ENCODE results near the gene IRAG1. TPM values are rescaled to one million over a fixed set of nuclear protein-coding genes. Genes with fewer than 3 reads are reported as not detected.

Gene IRAG1
- total and polyA plus RNA-seq, 2 of the 13 experiments (the other 11 are each of a cell fraction or from before 2014, with no cell fraction given), result 0.13 to 0.20 TPM

GRCh38 chr11:10735481-10736475 lies 42.2 kb upstream of the IRAG1 start (continued):
- TF ChIP-seq PTBP1 (IDR thresholded peaks at IDR 0.05; ENCODE audit: low read depth, low read length, poor library complexity, severe bottlenecking), result no peak
- peak; percentile 50; the same call in 1 of the 2 replicates for TF ChIP-seq FOXO1 (CRISPR knock-in tag; IDR thresholded peaks at IDR 0.05)
- TF ChIP-seq, protein P1, sequence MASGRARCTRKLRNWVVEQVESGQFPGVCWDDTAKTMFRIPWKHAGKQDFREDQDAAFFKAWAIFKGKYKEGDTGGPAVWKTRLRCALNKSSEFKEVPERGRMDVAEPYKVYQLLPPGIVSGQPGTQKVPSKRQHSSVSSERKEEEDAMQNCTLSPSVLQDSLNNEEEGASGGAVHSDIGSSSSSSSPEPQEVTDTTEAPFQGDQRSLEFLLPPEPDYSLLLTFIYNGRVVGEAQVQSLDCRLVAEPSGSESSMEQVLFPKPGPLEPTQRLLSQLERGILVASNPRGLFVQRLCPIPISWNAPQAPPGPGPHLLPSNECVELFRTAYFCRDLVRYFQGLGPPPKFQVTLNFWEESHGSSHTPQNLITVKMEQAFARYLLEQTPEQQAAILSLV (CRISPR knock-in tag; IDR thresholded peaks at IDR 0.05; ENCODE audit: borderline replicate concordance), result peak; percentile 76; the same call in 1 of the 2 replicates
- TF ChIP-seq ZNF746 (CRISPR knock-in tag; IDR thresholded peaks at IDR 0.05), result no peak
- TF ChIP-seq, protein P2, sequence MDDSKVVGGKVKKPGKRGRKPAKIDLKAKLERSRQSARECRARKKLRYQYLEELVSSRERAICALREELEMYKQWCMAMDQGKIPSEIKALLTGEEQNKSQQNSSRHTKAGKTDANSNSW (CRISPR knock-in tag; IDR thresholded peaks at IDR 0.05; ENCODE audit: borderline replicate concordance), result no peak
- TF ChIP-seq, protein P3, sequence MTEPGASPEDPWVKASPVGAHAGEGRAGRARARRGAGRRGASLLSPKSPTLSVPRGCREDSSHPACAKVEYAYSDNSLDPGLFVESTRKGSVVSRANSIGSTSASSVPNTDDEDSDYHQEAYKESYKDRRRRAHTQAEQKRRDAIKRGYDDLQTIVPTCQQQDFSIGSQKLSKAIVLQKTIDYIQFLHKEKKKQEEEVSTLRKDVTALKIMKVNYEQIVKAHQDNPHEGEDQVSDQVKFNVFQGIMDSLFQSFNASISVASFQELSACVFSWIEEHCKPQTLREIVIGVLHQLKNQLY (CRISPR knock-in tag; IDR thresholded peaks at IDR 0.05), result no peak
- TF ChIP-seq MXD1 (CRISPR knock-in tag; IDR thresholded peaks at IDR 0.05), result no peak
- TF ChIP-seq TAF1 (CRISPR knock-in tag; IDR thresholded peaks at IDR 0.05), result no peak
- no peak for TF ChIP-seq HMGA1 (CRISPR knock-in tag; conservative IDR thresholded peaks at IDR 0.05)
- TF ChIP-seq, protein P4, sequence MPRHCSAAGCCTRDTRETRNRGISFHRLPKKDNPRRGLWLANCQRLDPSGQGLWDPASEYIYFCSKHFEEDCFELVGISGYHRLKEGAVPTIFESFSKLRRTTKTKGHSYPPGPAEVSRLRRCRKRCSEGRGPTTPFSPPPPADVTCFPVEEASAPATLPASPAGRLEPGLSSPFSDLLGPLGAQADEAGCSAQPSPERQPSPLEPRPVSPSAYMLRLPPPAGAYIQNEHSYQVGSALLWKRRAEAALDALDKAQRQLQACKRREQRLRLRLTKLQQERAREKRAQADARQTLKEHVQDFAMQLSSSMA (CRISPR knock-in tag; IDR thresholded peaks at IDR 0.05), result no peak
- TF ChIP-seq, protein P5, sequence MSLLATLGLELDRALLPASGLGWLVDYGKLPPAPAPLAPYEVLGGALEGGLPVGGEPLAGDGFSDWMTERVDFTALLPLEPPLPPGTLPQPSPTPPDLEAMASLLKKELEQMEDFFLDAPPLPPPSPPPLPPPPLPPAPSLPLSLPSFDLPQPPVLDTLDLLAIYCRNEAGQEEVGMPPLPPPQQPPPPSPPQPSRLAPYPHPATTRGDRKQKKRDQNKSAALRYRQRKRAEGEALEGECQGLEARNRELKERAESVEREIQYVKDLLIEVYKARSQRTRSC (CRISPR knock-in tag; IDR thresholded peaks at IDR 0.05; ENCODE audit: low read depth), result no peak
- TF ChIP-seq ZNF430 (CRISPR knock-in tag; IDR thresholded peaks at IDR 0.05), result 0 out of 2 replicates have a peak, but pooled peaks have one; percentile 36
- TF ChIP-seq JARID2 (CRISPR knock-in tag; IDR thresholded peaks at IDR 0.05; ENCODE audit: insufficient replicate concordance), result no peak
- no peak for TF ChIP-seq ZBED4 (CRISPR knock-in tag; IDR thresholded peaks at IDR 0.05; ENCODE audit: borderline replicate concordance)
- TF ChIP-seq ZBTB20 (CRISPR knock-in tag; IDR thresholded peaks at IDR 0.05; ENCODE audit: borderline replicate concordance, low read depth), result no peak
- TF ChIP-seq SMAD3 (CRISPR knock-in tag; IDR thresholded peaks at IDR 0.05), result 0 out of 2 replicates have a peak, but pooled peaks have one; percentile 52
